Measurements from ENCODE around the gene DSCAM. TPM values are rescaled to one million over a fixed set of nuclear protein-coding genes. Genes with fewer than 3 reads are reported as not detected.

DSCAM gene
- total and polyA plus RNA-seq, 2 donors (not counting 1 experiment from before 2014, with no cell fraction given), result under 0.01 to 0.01 TPM

- DNase-seq (ENCODE audit: low read depth in 2 of 2), result no peak
- TF ChIP-seq CTCF (conservative IDR thresholded peaks at IDR 0.05 in 1 of 2, IDR thresholded peaks at IDR 0.05 in 1 of 2; ENCODE audit: low read depth in 1 of 2, low read length in 2 of 2), result no peak
- no peak for TF ChIP-seq EZH2 (IDR thresholded peaks at IDR 0.05; ENCODE audit: low read length, missing control alignments)
- Histone ChIP-seq H3K9ac (ENCODE audit: insufficient read depth, low read length) (no peak overlapping the region), H3K4me1 (ENCODE audit: control insufficient read depth, extremely low read depth, insufficient read depth, low read length) (no peaks in the 10 kb centered on the region), H4K20me1 (ENCODE audit: control insufficient read depth, extremely low read depth, insufficient read depth, low read length) (no peaks in the 10 kb centered on the region), H3K4me2 (ENCODE audit: extremely low read depth, insufficient read depth, low read length) (no peak overlapping the region), H3K9me3 (ENCODE audit: control insufficient read depth, insufficient read depth, low read depth, low read length) (no peaks in the 10 kb centered on the region), H2AFZ (ENCODE audit: low read length) (no peak overlapping the region), H3K27ac (ENCODE audit: insufficient read depth, low read length) (no peak overlapping the region), H3K36me3 (ENCODE audit: control insufficient read depth, insufficient read depth, low read length) (no peaks in the 10 kb centered on the region), H3K4me3 (replicated peaks in 1 of 4; ENCODE audit: control extremely low read depth in 1 of 4, insufficient read depth in 1 of 4, low read depth in 3 of 4, low read length in 4 of 4) (no peak overlapping the region), H3K27me3 (ENCODE audit: control insufficient read depth, insufficient read depth, low read length) (no peaks in the 10 kb centered on the region), H3K79me2 (ENCODE audit: control insufficient read depth, insufficient read depth, low read length) (no peaks in the 10 kb centered on the region)
Measured at GRCh38 chr21:40155563-40155962, 691.4 kb downstream of the DSCAM start.

GRCh38 chr21:40153351-40153750 is 693.6 kb downstream of the DSCAM start:
- Histone ChIP-seq H3K4me3 (replicated peaks in 1 of 4; ENCODE audit: control extremely low read depth in 1 of 4, insufficient read depth in 1 of 4, low read depth in 3 of 4, low read length in 4 of 4) (no peak overlapping the region), H4K20me1 (ENCODE audit: control insufficient read depth, extremely low read depth, insufficient read depth, low read length) (no peaks in the 10 kb centered on the region), H3K36me3 (ENCODE audit: control insufficient read depth, insufficient read depth, low read length) (no peaks in the 10 kb centered on the region), H3K4me2 (ENCODE audit: extremely low read depth, insufficient read depth, low read length) (no peak overlapping the region), H3K27me3 (ENCODE audit: control insufficient read depth, insufficient read depth, low read length) (no peaks in the 10 kb centered on the region), H2AFZ (ENCODE audit: low read length) (no peak overlapping the region), H3K4me1 (ENCODE audit: control insufficient read depth, extremely low read depth, insufficient read depth, low read length) (no peaks in the 10 kb centered on the region), H3K79me2 (ENCODE audit: control insufficient read depth, insufficient read depth, low read length) (no peaks in the 10 kb centered on the region), H3K9ac (ENCODE audit: insufficient read depth, low read length) (no peak overlapping the region), H3K27ac (ENCODE audit: insufficient read depth, low read length) (no peak overlapping the region), H3K9me3 (ENCODE audit: control insufficient read depth, insufficient read depth, low read depth, low read length) (no peaks in the 10 kb centered on the region)
- no peak for DNase-seq (ENCODE audit: low read depth in 2 of 2)
- TF ChIP-seq EZH2 (IDR thresholded peaks at IDR 0.05; ENCODE audit: low read length, missing control alignments) (no peak), CTCF (conservative IDR thresholded peaks at IDR 0.05 in 1 of 2, IDR thresholded peaks at IDR 0.05 in 1 of 2; ENCODE audit: low read depth in 1 of 2, low read length in 2 of 2) (no peak)

- H3K36me3 ChIP-seq (ENCODE audit: control insufficient read depth, insufficient read depth, low read length), result no peaks in the 10 kb centered on the region
- H3K9me3 ChIP-seq (ENCODE audit: control insufficient read depth, insufficient read depth, low read depth, low read length), result no peaks in the 10 kb centered on the region
- TF ChIP-seq EZH2 (IDR thresholded peaks at IDR 0.05; ENCODE audit: low read length, missing control alignments), result no peak
- TF ChIP-seq CTCF (conservative IDR thresholded peaks at IDR 0.05 in 1 of 2, IDR thresholded peaks at IDR 0.05 in 1 of 2; ENCODE audit: low read depth in 1 of 2, low read length in 2 of 2), result no peak
- H2AFZ ChIP-seq (ENCODE audit: low read length), result no peak overlapping the region
- DNase-seq (ENCODE audit: low read depth in 2 of 2), result no peak
- H3K79me2 ChIP-seq (ENCODE audit: control insufficient read depth, insufficient read depth, low read length), result no peaks in the 10 kb centered on the region
- H3K4me2 ChIP-seq (ENCODE audit: extremely low read depth, insufficient read depth, low read length), result no peak overlapping the region
- no peak overlapping the region for H3K27ac ChIP-seq (ENCODE audit: insufficient read depth, low read length)
- no peaks in the 10 kb centered on the region for H3K4me1 ChIP-seq (ENCODE audit: control insufficient read depth, extremely low read depth, insufficient read depth, low read length)
- H4K20me1 ChIP-seq (ENCODE audit: control insufficient read depth, extremely low read depth, insufficient read depth, low read length), result no peaks in the 10 kb centered on the region
- H3K27me3 ChIP-seq (ENCODE audit: control insufficient read depth, insufficient read depth, low read length), result no peaks in the 10 kb centered on the region
- H3K4me3 ChIP-seq (replicated peaks in 1 of 4; ENCODE audit: control extremely low read depth in 1 of 4, insufficient read depth in 1 of 4, low read depth in 3 of 4, low read length in 4 of 4), result no peak overlapping the region
- H3K9ac ChIP-seq (ENCODE audit: insufficient read depth, low read length), result no peak overlapping the region
Measured at GRCh38 chr21:40152476-40152875, 694.5 kb downstream of the DSCAM start.
